Endothelial cell of umbilical vein (primary cell): ENCODE data around the gene RNU7-1. TPM values are rescaled to one million over a fixed set of nuclear protein-coding genes. Genes with fewer than 3 reads are reported as not detected.

Experiments
- BruUV-seq: library from RNA; stranded (reverse); fragments of 400-500 nt; replicated peaks from 2 replicates; lab custom pipeline; 2021; lab: Mats Ljungman, UMichigan
- CTCF ChIA-PET: fragments of 300-600, 350-600 bp; sonication (Branson Sonifier 250); formaldehyde crosslinking; loops from one replicate; lab custom pipeline; 2021; ENCODE audit warnings: antibody characterized with exemption, inconsistent platforms; lab: Charles Lee
- POLR2A ChIA-PET: fragments of 300-600, 350-600 bp; sonication (Branson Sonifier 250); formaldehyde crosslinking; loops from one replicate; lab custom pipeline; 2021; ENCODE audit warnings: antibody characterized with exemption, inconsistent platforms; lab: Charles Lee
- DNase-seq: peaks from one replicate; pipeline ENCODE4 v3.0.0-alpha.2; 2011; ENCODE audit warnings: low read depth, low spot score
- FAIRE-seq: peaks from 2 replicates; lab custom pipeline; 2011; peaks lifted over from hg19 to GRCh38; lab: Jason Lieb, UNC
- H2AFZ ChIP-seq: 2 replicates; pipeline ENCODE4 v1.6.0; 2012; ENCODE audit warnings: low read depth, low read length, control low read depth, inconsistent platforms
- H3K27ac ChIP-seq: 2 replicates; pipeline ENCODE4 v1.5.1; 2011; ENCODE audit warnings: low read depth, mild to moderate bottlenecking, control low read depth, low read length, moderate library complexity; ENCODE audit not compliant: insufficient read depth
- H3K27me3 ChIP-seq, 2 experiments: 2 replicates each; pipeline versions ENCODE4 v1.6.0 to v1.6.1; 2011; ENCODE audit warnings: low read length in 2 of 2, mixed read lengths in 1 of 2; ENCODE audit not compliant: control insufficient read depth in 2 of 2, insufficient read depth in 2 of 2
- H3K36me3 ChIP-seq, 2 experiments: 2 replicates in 1 of 2; 3 replicates in 1 of 2; pipeline ENCODE4 v1.5.1; 2011; ENCODE audit warnings: low read length in 2 of 2, mild to moderate bottlenecking in 1 of 2, moderate library complexity in 1 of 2; ENCODE audit not compliant: control insufficient read depth in 2 of 2, insufficient read depth in 2 of 2; ENCODE audit errors: extremely low read depth in 1 of 2
- H3K4me1 ChIP-seq: 3 replicates; pipeline ENCODE4 v1.5.1; 2011; ENCODE audit warnings: mild to moderate bottlenecking, low read length; ENCODE audit not compliant: control insufficient read depth, insufficient read depth; ENCODE audit errors: extremely low read depth
- H3K4me2 ChIP-seq: 2 replicates; pipeline ENCODE4 v1.6.1; 2011; ENCODE audit warnings: low read length, control low read depth, mixed read lengths; ENCODE audit not compliant: insufficient read depth
- H3K4me3 ChIP-seq, 3 experiments: fragments of 200-600 bp in 1 of 3; sonication (generic), shearing (Covaris generic) in 1 of 3; replicated peaks in 1 of 3; 2 replicates each; pipeline ENCODE4 v1.5.1; 2011 to 2016; ENCODE audit warnings: control low read depth in 3 of 3, low read length in 3 of 3, mild to moderate bottlenecking in 2 of 3, inconsistent platforms in 1 of 3, low read depth in 1 of 3, moderate library complexity in 1 of 3; ENCODE audit not compliant: insufficient read depth in 1 of 3
- H3K79me2 ChIP-seq: 2 replicates; pipeline ENCODE4 v1.6.0; 2012; ENCODE audit warnings: low read length, inconsistent platforms; ENCODE audit not compliant: control insufficient read depth, insufficient read depth
- H3K9ac ChIP-seq: replicated peaks from 2 replicates; pipeline ENCODE3; 2011; ENCODE audit warnings: low read length, control low read depth; ENCODE audit not compliant: insufficient read depth; ENCODE audit errors: extremely low read depth
- H3K9me1 ChIP-seq: replicated peaks from 3 replicates; pipeline ENCODE4 v1.6.0; 2011; ENCODE audit warnings: mild to moderate bottlenecking, low read length; ENCODE audit not compliant: control insufficient read depth, insufficient read depth; ENCODE audit errors: extremely low read depth
- H3K9me3 ChIP-seq: replicated peaks from 2 replicates; pipeline ENCODE4 v1.5.1; 2012; ENCODE audit warnings: low read length, inconsistent platforms; ENCODE audit not compliant: control insufficient read depth, insufficient read depth
- H4K20me1 ChIP-seq: replicated peaks from 2 replicates; pipeline ENCODE3; 2011; ENCODE audit warnings: mild to moderate bottlenecking, low read length; ENCODE audit not compliant: control insufficient read depth, insufficient read depth; ENCODE audit errors: extremely low read depth
- EZH2 ChIP-seq: IDR thresholded peaks from 2 replicates; pipeline ENCODE4 v1.6.1; 2012; ENCODE audit warnings: borderline replicate concordance, low read depth, mild to moderate bottlenecking, moderate library complexity, low read length, inconsistent platforms; ENCODE audit not compliant: severe bottlenecking
- FOS ChIP-seq: IDR thresholded peaks from 2 replicates; pipeline ENCODE4 v1.6.1; 2011; ENCODE audit warnings: mild to moderate bottlenecking, low read length, moderate library complexity, borderline replicate concordance; ENCODE audit not compliant: insufficient read depth
- JUN ChIP-seq: IDR thresholded peaks from 2 replicates; pipeline ENCODE4 v1.6.1; 2011; ENCODE audit warnings: borderline replicate concordance, low read depth; ENCODE audit not compliant: insufficient read length, insufficient read depth
- MAX ChIP-seq: IDR thresholded peaks from 2 replicates; pipeline ENCODE4 v1.6.1; 2011; ENCODE audit not compliant: insufficient read depth, insufficient read length
- MYC ChIP-seq: IDR thresholded peaks from one replicate; pipeline ENCODE4 v1.6.1; 2011; ENCODE audit warnings: mild to moderate bottlenecking, low read depth, low read length
- POLR2A ChIP-seq: IDR thresholded peaks from 2 replicates; pipeline ENCODE4 v1.6.1; 2012; ENCODE audit warnings: low read depth, mild to moderate bottlenecking, control low read depth, low read length
- POLR2AphosphoS5 ChIP-seq: IDR thresholded peaks from 2 replicates; pipeline ENCODE4 v1.6.1; 2012; ENCODE audit warnings: low read depth, mild to moderate bottlenecking, control low read depth, low read length, moderate library complexity; ENCODE audit not compliant: insufficient read depth
- dilution Hi-C: fragments of 300-500 bp; cut with MboI; formaldehyde crosslinking; loops from one replicate; pipeline ENCODE4 v1.15.0; 2019; ENCODE audit warnings: low sequenced_read_pairs; ENCODE audit not compliant: extremely low pct_ligation_motif_present
- intact Hi-C: fragments of 100-400 bp; cut with micrococcal nuclease; formaldehyde crosslinking; loops from one replicate; pipeline ENCODE4 v1.10.0; 2022
- polyA plus RNA-seq, 4 experiments: library from polyadenylated mRNA; depleted of rRNA in 3 of 4; stranded (reverse) in 3 of 4; unstranded in 1 of 4; fragments of >200 nt; gene quantifications; 2 replicates each; pipeline versions ENCODE4 v1.2.1 to v1.2.3, GENCODE V29; 2011 to 2012; ENCODE audit warnings: missing spikeins in 1 of 4
- total RNA-seq: library from RNA; stranded (reverse); gene quantifications from 2 replicates; pipeline ENCODE4 v1.2.3, GENCODE V29; 2021

RNU7-1 gene
- total and polyA plus RNA-seq, 2 donors (not counting 3 experiments of a cell fraction or from before 2014, with no cell fraction given), result not detected

- no peak for FAIRE-seq
- CTCF ChIA-PET, result interaction anchor here (0.7 to 4.3 kb wide), 22 partner anchors 9 to 220 kb away, joined by 3 to 94 read pairs (median 6); partner anchors contain the start of genes C12orf57, C1RL, CDCA3 and ENO2
- TF ChIP-seq JUN (no peak), FOS (no peak), MAX (no peak), POLR2AphosphoS5 (no peak), EZH2 (no peak)
- Histone ChIP-seq H3K9me3 (no peaks in the 10 kb centered on the region), H3K9me1 (no peaks in the 10 kb centered on the region), H4K20me1 (no peaks in the 10 kb centered on the region), H3K4me2 (peak overlapping the region; percentile 81), H3K27ac (peak overlapping the region; percentile 72), H3K36me3 (no peaks in the 10 kb centered on the region), H2AFZ (peak overlapping the region; percentile 16), H3K4me3 (no peak overlapping the region), H3K27me3 (no peaks in the 10 kb centered on the region), H3K9ac (peak overlapping the region; percentile 37), H3K4me1 (peaks cover 44% of the 10 kb centered on the region), H3K79me2 (peaks cover 33% of the 10 kb centered on the region)
- intact Hi-C loops, result no loop called here
- DNase-seq, result no peak
- BruUV-seq, result TSS peak; percentile 61
- POLR2A ChIA-PET, result interaction anchor here (0.8 to 2.3 kb wide), 9 partner anchors 9 to 172 kb away, joined by 3 to 24 read pairs (median 3); partner anchors contain the start of genes C12orf57, MLF2, RNU7-1 and SPSB2
- dilution Hi-C loops, result no loop called here
Observed at GRCh38 chr12:6925239-6925539, 18.4 kb upstream of the RNU7-1 start.

- intact Hi-C loops (no loop called here), dilution Hi-C loops (no loop called here)
- BruUV-seq, result no TSS peak
- peak; percentile 32 for TF ChIP-seq POLR2A
- TF ChIP-seq POLR2AphosphoS5, result peak; percentile 43
- TF ChIP-seq MYC, result no peak
- peak; percentile 88 for TF ChIP-seq FOS
- TF ChIP-seq EZH2, result no peak
- peak; percentile 87 for TF ChIP-seq JUN
- POLR2A ChIA-PET, result interaction anchor here (0.8 to 2.3 kb wide), 9 partner anchors 8 to 173 kb away, joined by 3 to 24 read pairs (median 3); partner anchors contain the start of genes C12orf57, MLF2, RNU7-1 and SPSB2
- Histone ChIP-seq H3K9me1 (no peaks in the 10 kb centered on the region), H3K9me3 (no peaks in the 10 kb centered on the region), H3K4me2 (peak overlapping the region; percentile 81), H3K4me3 (peak overlapping the region in 2 of 3 experiments; percentile 14 to 18), H4K20me1 (peaks cover under 1% of the 10 kb centered on the region), H3K9ac (peak overlapping the region; percentile 37), H3K4me1 (peaks cover 45% of the 10 kb centered on the region), H3K27me3 (no peaks in the 10 kb centered on the region), H3K79me2 (peaks cover 38% of the 10 kb centered on the region), H3K36me3 (no peaks in the 10 kb centered on the region), H3K27ac (peak overlapping the region; percentile 72), H2AFZ (peak overlapping the region; percentile 24)
- FAIRE-seq (peak; percentile 99), DNase-seq (peak; percentile 80)
- CTCF ChIA-PET, result interaction anchor here (0.7 to 4.3 kb wide), 23 partner anchors 8 to 219 kb away, joined by 3 to 94 read pairs (median 6); partner anchors contain the start of genes C12orf57, C1RL, CDCA3 and ENO2
Observed at GRCh38 chr12:6925540-6926279, 17.9 kb upstream of the RNU7-1 start.
